Fibroblast of peridontal ligament (primary cell): ENCODE results near the gene GALM.

Experiments used
- DNase-seq: peaks from one replicate; pipeline ENCODE4 v3.0.0-alpha.2; 2010; ENCODE audit errors: extremely low read depth

GALM gene

DNA sequence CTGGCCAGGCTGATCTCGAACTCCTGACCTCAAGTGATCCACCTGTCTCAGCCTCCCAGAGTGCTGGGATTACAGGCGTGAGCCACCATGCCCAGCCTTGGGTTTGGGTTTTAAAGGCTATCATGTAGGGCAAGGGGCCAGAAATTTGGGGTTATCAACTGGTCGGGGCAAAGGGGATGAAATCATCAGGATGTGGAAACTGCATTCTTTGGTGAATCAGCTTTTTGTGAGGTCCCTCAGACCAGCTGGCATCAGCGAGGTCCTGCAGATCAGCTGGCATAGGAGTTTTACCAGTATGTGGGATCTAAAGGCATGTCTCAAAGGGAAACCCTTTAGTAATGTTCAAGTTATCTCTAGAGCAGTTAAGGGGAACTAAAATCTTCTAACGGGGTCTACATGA lies 105.7 kb downstream of the GALM start:
- peak; percentile 75 for DNase-seq

DNA sequence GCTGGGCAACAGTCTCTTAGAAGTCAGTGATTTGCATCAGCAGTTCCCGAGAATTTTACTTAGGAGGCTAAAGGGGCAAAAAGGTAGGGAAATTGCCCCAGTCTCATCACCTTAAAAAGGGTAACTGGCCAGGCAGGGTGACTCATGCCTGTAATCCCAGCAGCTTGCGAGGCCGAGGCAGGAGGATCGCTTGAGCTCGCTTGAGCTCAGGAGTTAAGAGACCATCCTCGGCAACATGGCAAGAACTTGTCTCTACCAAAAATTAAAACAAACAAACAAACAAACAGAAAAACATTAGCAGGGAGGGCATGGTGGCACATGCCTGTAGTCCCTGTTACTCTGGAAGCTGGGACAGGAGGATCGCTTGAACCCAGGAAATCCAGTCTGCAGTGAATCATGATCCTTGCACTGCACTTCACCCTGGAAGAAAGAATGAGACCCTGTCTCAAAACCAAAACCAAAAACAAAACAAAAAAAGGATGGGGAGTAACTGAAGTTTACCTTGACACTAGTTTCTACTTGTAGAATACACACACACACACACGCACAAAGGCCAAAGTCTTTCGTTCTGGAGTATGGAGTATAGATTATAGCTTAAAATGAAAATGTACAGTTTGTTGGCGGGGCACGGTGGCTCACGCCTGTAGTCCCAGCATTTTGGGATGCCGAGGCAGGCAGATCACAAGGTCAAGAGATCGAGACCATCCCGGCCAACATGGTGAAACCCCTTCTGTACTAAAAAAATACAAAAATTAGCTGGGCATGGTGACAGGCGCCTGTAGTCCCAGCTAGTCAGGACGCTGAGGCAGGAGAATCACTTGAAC lies 109.4 kb downstream of the GALM start:
- no peak for DNase-seq

DNA sequence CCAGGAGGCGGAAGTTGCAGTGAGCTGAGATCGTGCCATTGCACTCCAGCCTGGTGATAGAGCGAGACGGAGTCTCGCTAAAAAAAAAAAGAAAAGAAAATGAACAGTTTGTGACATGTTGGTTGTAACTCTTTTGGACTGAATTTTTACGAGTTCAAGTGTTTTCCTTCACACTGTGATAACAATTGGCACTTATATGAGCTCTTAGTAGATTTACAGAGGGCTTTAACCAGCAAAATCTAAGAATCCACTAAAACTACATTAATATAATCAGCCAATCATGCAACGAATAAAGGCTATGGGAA lies 110.0 kb downstream of the GALM start:
- DNase-seq: no peak

DNA sequence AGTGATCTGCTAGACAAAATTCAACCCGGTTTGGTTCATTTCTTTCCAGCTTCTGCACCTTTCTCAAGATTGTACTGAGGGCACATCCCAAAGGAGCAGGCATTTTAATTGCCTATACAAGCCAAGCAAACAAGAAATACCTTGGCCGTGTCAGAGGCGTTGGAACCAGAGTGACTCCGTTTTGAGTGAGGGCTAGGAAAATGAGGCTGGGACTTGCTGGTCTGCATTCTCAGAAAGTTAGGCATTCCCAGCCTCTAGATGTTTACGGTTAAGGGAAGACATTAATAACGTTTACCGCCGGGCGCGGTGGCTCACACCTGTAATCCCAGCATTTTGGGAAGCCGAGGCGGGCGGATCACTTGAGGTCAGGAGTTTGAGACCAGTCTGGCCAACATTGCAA lies 110.6 kb downstream of the GALM start:
- no peak for DNase-seq

DNA sequence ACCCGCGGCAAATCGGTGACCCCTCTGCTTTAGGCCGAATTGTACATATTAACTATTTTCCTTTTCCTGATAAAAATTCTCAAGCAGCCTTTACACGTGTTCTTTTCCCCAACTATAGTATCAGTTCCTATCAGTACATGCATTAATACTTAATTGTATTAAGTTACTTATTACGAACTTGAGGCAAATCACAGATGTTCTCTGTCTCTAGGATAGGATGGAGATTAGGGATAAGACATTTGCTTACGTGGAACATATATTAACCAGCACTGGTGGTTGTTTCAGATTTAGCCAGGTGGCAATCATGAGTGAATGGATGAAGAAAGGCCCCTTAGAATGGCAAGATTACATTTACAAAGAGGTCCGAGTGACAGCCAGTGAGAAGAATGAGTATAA lies 112.8 kb downstream of the GALM start:
- no peak for DNase-seq

DNA sequence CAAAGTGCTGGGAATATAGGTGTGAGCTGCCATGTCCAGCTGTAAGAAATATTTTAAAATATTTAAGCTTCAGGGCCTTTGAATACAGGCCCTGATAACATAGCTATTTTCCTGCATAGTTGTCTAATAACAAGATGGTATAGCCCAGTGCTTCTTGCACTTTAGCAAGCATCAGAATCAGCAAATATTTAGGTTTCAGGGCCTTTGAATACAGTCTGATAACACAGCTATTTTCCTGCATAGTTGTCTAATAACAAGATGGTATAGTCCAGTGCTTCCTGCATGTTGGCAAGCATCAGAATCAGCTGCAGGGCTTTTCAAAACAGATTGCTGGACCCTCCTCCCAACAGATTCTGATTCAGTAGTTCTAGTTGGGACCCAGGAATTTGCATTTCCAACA lies 117.7 kb downstream of the GALM start:
- no peak for DNase-seq
